ENCODE results near the gene TMOD3. TPM values are rescaled to one million over a fixed set of nuclear protein-coding genes. Genes with fewer than 3 reads are reported as not detected.
A peak's percentile ranks its signal among the peaks of the same experiment; 100 is the strongest.
"Not testable (repeated sequence)": the region's sequence is repeated elsewhere in the genome, so short reads cannot be mapped to it uniquely, and the experiment has no call there.

Gene TMOD3
- 17.4 TPM for total RNA-seq
- long read RNA-seq, full-length matches to known transcripts = 5 of 13 reads
- long read RNA-seq, partial matches to known transcripts = 1 of 13 reads
- long read RNA-seq, other reads (novel, unspliced or antisense) = 7 of 13 reads

- intact Hi-C loops (cut with DNase I) = loop anchor here (10.0 kb wide), 1 partner anchor 55 kb away; no protein-coding TSS in a partner anchor
- peak; percentile 97 for DNase-seq (ENCODE audit: low spot score)
These were observed at the start of gene TMOD3 for GRCh38 chr15:51829376-51830275. TSS of gene TMOD3 (plus strand) at chr15:51829653. CDS start at chr15:51862885, 33,232 bp downstream.

GRCh38 chr15:51780636-51781035 is 48.8 kb upstream of the TMOD3 start:
- intact Hi-C loops (cut with DNase I) = no loop called here

GRCh38 chr15:51781506-51781905 is 47.9 kb upstream of the TMOD3 start:
- intact Hi-C loops (cut with DNase I) = no loop called here
- DNase-seq (ENCODE audit: low spot score) = no peak

More at GRCh38 chr15:51780636-51781035, 48.8 kb upstream of the TMOD3 start:
- no peak for DNase-seq (ENCODE audit: low spot score)

- intact Hi-C loops (cut with DNase I) = no loop called here
These were observed 47.0 kb upstream of the TMOD3 start for GRCh38 chr15:51782357-51782896.

DNA sequence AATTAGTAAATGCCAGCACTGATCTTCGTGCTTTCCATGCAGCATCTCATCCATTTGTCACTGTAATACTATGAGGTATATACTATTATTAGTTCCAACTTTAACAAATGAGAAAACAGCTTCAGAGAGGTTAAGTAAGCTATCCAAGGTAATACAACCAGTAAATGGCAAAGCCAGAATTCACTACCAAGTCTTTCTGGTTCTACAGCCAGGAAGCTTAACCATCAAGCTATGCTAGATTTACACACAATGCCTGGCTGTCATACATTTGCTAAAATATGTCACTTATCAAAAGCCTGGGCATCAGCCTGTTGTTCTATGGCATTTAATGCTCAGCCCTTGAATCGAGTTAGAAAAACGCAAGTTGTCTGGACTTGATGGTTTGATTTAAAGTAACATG is 45.5 kb upstream of the TMOD3 start:
- no peak for DNase-seq (ENCODE audit: low spot score)
- intact Hi-C loops (cut with DNase I) = no loop called here

More at GRCh38 chr15:51782357-51782896, 47.0 kb upstream of the TMOD3 start:
- DNase-seq (ENCODE audit: low spot score) = no peak

DNA sequence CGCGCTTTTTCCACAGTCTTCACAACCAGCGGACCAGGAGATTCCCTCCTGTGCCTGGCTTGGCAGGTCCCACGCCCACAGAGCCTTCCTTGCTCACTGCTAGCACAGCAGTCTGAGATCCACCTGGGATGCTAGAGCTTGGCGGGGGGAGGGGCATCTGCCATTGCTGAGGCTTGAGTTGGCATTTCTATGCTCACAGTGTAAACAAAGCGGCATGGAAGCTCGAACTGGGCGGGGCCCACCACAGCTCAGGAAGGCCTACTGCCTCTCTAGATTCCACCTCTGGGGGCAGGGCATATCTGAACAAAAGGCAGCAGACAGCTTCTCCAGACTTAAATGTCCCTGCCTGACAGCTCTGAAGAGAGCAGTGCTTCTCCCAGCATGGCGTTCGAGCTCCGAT is 42.3 kb upstream of the TMOD3 start:
- intact Hi-C loops (cut with DNase I); DNase-seq (ENCODE audit: low spot score): not testable (repeated sequence)

DNA sequence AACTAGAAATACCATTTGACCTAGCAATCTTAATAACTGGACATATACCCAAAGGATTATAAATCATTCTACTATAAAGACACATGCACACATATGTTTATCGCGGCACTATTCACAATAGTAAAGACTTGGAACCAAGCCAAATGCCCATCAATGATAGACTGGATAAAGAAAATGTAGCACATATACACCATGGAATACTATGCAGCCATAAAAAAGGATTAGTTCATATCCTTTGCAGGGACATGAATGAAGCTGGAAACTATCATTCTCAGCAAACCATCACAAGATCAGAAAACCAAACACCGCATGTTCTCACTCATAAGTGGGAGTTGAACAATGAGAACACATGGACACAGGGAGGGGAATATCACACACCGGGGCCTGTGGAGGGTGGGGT is 37.0 kb upstream of the TMOD3 start:
- DNase-seq (ENCODE audit: low spot score); intact Hi-C loops (cut with DNase I): not testable (repeated sequence)

- DNase-seq (ENCODE audit: low spot score) = no peak
- intact Hi-C loops (cut with DNase I) = no loop called here
These were observed 35.7 kb upstream of the TMOD3 start for GRCh38 chr15:51793521-51794305.

DNA sequence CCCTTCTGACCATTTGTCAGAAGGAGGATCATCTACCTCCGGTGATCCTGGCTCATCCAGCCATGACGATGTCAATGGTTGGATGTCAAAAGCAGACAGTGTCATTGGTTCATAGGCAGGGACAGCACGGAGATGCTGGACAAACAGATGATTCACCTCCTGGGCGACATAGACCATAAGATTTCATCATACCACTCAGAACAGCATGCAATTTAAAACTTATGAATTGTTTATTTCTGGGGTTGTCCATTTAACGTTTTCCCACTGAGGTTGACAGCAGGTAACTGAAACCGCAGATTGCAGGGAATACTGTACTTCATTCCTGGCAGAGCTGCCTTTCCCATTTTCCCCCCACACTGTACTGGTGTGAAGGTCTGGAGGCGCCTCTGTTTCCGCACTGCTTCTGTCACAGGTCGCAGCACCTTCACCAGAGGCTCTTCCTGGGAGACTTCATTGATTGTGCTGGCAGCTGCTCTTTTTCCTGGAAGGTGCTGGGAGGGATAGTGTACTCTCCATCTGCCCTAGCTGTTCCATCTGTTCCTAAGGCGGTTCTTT is 32.5 kb upstream of the TMOD3 start:
- intact Hi-C loops (cut with DNase I) = no loop called here
- DNase-seq (ENCODE audit: low spot score) = no peak

DNA sequence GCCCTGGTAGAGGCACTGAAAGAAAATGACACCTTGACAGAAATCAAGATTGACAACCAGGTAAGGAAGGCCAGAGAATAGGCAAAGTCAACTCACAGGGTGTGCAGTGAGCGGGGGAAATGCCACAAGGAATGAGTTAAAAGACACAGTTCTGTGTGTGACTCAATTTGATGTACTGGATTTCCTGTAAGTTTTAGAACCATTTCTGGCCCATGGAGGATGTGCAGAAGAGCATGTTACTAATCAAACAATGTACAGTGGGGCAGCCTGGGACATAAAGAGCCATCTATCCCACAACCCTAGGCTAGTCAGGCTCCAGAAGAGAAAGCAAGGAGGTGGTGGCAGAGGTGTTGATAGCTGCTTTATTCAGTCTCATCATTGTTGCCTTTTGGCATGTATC is 31.2 kb upstream of the TMOD3 start:
- intact Hi-C loops (cut with DNase I) = no loop called here
- no peak for DNase-seq (ENCODE audit: low spot score)

GRCh38 chr15:51799282-51800252 is 29.9 kb upstream of the TMOD3 start:
- no peak for DNase-seq (ENCODE audit: low spot score)
- intact Hi-C loops (cut with DNase I) = no loop called here

GRCh38 chr15:51801391-51801835 is 28.0 kb upstream of the TMOD3 start:
- intact Hi-C loops (cut with DNase I) = no loop called here
- DNase-seq (ENCODE audit: low spot score) = no peak

GRCh38 chr15:51802593-51802992 is 26.9 kb upstream of the TMOD3 start:
- intact Hi-C loops (cut with DNase I) = no loop called here
- no peak for DNase-seq (ENCODE audit: low spot score)

DNA sequence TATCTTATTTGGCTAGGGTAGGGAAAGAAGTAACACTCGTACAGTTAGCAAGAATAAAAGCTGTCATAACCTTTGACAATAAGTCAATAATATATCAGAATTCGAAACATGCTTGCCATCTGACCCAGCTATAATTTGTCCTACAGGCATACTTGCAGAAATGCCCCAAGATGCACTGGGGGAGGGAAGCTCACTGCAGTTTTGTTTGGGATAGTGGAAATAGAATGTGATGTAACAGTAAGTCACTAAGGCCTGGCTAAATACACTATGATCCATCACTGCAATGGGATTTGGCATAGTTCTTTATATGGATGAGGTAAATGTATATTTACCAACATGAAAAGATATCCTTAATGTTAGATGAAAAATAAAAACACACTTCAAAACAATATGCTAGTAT is 25.5 kb upstream of the TMOD3 start:
- intact Hi-C loops (cut with DNase I) = no loop called here
- no peak for DNase-seq (ENCODE audit: low spot score)

DNA sequence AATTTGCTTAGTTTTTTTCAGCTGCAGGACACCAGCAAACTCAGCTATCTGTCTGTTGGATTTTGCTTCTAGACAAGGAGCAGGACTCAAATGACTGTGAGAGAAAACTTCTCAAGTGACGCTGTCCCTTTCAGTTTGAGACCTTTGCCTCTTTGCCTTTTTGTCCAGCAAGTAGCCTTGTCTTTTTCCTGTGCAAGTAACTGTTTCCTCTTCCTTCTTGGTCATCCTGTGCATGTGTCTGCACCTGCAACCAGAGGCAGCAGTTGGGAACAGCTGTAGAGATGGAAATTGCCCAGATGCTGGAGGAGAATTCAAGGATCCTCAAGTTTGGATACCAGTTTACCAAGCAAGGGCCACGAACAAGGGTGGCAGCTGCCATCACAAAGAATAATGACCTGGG is 23.3 kb upstream of the TMOD3 start:
- intact Hi-C loops (cut with DNase I) = no loop called here
- DNase-seq (ENCODE audit: low spot score) = no peak

GRCh38 chr15:51809457-51809856 is 20.0 kb upstream of the TMOD3 start:
- intact Hi-C loops (cut with DNase I) = no loop called here
- no peak for DNase-seq (ENCODE audit: low spot score)

DNA sequence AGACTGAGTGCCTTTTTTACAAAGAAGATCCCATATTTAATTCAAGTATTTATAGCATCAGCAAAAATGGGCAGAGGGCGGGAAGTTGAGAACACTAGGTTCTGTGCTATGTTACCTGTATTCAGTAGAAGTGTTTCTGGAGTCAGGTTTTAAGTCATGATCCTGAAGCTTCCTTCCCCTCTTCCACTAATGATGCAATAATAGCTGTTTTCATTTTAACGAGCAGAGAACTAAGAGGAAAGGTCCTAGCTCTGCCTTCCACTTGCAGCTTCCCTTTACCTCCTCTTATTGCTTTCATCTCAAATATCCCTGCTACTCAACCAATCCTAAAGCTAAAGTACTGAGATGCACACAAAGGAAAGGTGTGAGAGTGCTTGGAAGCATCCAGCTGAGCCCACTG is 16.9 kb upstream of the TMOD3 start:
- intact Hi-C loops (cut with DNase I) = no loop called here
- no peak for DNase-seq (ENCODE audit: low spot score)

DNA sequence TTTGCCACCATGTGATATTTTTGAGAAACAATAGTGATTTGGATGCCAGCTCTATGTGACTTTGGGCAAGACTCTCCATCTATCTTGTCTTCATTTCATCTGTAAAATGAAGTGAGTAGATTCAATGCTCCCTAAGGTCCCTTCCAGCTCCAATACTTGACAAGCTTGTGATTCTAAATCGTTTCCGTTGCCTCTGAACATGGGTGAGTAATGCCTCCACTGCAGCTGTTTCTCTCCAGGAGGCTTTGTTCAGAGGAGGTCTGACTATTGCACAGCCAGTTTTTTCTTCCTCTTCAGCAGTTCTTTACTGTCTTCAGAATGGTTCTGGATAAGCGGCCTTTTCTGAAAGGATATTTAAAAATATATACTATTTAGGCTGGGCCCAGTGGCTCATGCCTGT is 14.8 kb upstream of the TMOD3 start:
- intact Hi-C loops (cut with DNase I) = no loop called here
- DNase-seq (ENCODE audit: low spot score) = no peak

- intact Hi-C loops (cut with DNase I) = no loop called here
- no peak for DNase-seq (ENCODE audit: low spot score)
These were observed 12.8 kb upstream of the TMOD3 start for GRCh38 chr15:51816611-51817010.

All from cardiac septum (tissue), 1 donor.